ENCODE data around the gene NKX2-4.

- no peak for TF ChIP-seq EZH2 (IDR thresholded peaks at IDR 0.05; ENCODE audit: borderline replicate concordance, insufficient read depth, low read length, poor library complexity, severe bottlenecking)
- TF ChIP-seq CTCF (IDR thresholded peaks at IDR 0.05; ENCODE audit: poor library complexity, severe bottlenecking), result no peak
- TF ChIP-seq RAD21 (conservative IDR thresholded peaks at IDR 0.05), result no peak
- no peak for TF ChIP-seq SMC3 (conservative IDR thresholded peaks at IDR 0.05; ENCODE audit: poor library complexity)
- TF ChIP-seq POLR2AphosphoS5 (IDR thresholded peaks at IDR 0.05), result no peak
- no peak for TF ChIP-seq EP300 (conservative IDR thresholded peaks at IDR 0.05; ENCODE audit: poor library complexity, severe bottlenecking)
Measured at GRCh38 chr20:21421601-21422236, 24.4 kb upstream of the NKX2-4 start.
